Stimulated activated CD4-positive, alpha-beta T cell treated with anti-CD3 and anti-CD28 coated beads, Interleukin-4, amount 100 ng/mL, for 4 hours (primary cell): ENCODE data around the gene KIN.
"Not testable (repeated sequence)": the region's sequence is repeated elsewhere in the genome, so short reads cannot be mapped to it uniquely, and the experiment has no call there.

Experiments used
- DNase-seq, 2 experiments: peaks; one replicate each; pipeline ENCODE4 v3.0.0-alpha.2; 2020

KIN gene

GRCh38 chr10:7794251-7795026, 6.6 kb upstream of the KIN start:
- no peak for DNase-seq

GRCh38 chr10:7792541-7792940, 4.7 kb upstream of the KIN start:
- no peak for DNase-seq

GRCh38 chr10:7789390-7789789, 1.6 kb upstream of the KIN start:
- no peak for DNase-seq

- no peak for DNase-seq
Observed at GRCh38 chr10:7788639-7789286, 970 bp upstream of the KIN start.

GRCh38 chr10:7787150-7787856, 490 bp downstream of the KIN start:
- DNase-seq = no peak

- DNase-seq = no peak
Observed at GRCh38 chr10:7786430-7786829, 1.4 kb downstream of the KIN start.

- not testable (repeated sequence) for DNase-seq
Observed at GRCh38 chr10:7782194-7782593, 5.6 kb downstream of the KIN start.

- DNase-seq = no peak
Observed at GRCh38 chr10:7776777-7777176, 11.0 kb downstream of the KIN start.

- DNase-seq = no peak
Observed at GRCh38 chr10:7773845-7774801, 13.7 kb downstream of the KIN start.

- DNase-seq = no peak
Observed at GRCh38 chr10:7768417-7768816, 19.4 kb downstream of the KIN start.

GRCh38 chr10:7767209-7767608, 20.6 kb downstream of the KIN start:
- no peak for DNase-seq

- no peak for DNase-seq
Observed at GRCh38 chr10:7766241-7766640, 21.6 kb downstream of the KIN start.

- DNase-seq = no peak
Observed at GRCh38 chr10:7763929-7764328, 23.9 kb downstream of the KIN start.

- no peak for DNase-seq
Observed at GRCh38 chr10:7756360-7756992, 31.3 kb downstream of the KIN start.

- DNase-seq = no peak
Observed at GRCh38 chr10:7755103-7755502, 32.7 kb downstream of the KIN start.

- DNase-seq = no peak
Observed at GRCh38 chr10:7752251-7752650, 35.5 kb downstream of the KIN start.

- DNase-seq = no peak
Observed at GRCh38 chr10:7750222-7750621, 37.6 kb downstream of the KIN start.

- not testable (repeated sequence) for DNase-seq
Observed at GRCh38 chr10:7748637-7749036, 39.2 kb downstream of the KIN start.

GRCh38 chr10:7744307-7744706, 43.5 kb downstream of the KIN start:
- DNase-seq = no peak

GRCh38 chr10:7738536-7739407, 49.0 kb downstream of the KIN start:
- DNase-seq = no peak

GRCh38 chr10:7734821-7735220, 53.0 kb downstream of the KIN start:
- DNase-seq = no peak
